KBM-7 (cell line): ENCODE results near the gene MYO16.

ENCODE experiments used
- DNase-seq: peaks from one replicate; pipeline ENCODE4 v3.0.0-alpha.2; 2015
- in situ Hi-C: fragments of 300-500 bp; cut with MboI; formaldehyde crosslinking; loops from 2 replicates; pipeline ENCODE4 v1.14.3; 2020; ENCODE audit warnings: low sequenced_read_pairs, low pct_unique_long_range_greater_than_20kb, mixed read lengths

The MYO16 gene

DNA sequence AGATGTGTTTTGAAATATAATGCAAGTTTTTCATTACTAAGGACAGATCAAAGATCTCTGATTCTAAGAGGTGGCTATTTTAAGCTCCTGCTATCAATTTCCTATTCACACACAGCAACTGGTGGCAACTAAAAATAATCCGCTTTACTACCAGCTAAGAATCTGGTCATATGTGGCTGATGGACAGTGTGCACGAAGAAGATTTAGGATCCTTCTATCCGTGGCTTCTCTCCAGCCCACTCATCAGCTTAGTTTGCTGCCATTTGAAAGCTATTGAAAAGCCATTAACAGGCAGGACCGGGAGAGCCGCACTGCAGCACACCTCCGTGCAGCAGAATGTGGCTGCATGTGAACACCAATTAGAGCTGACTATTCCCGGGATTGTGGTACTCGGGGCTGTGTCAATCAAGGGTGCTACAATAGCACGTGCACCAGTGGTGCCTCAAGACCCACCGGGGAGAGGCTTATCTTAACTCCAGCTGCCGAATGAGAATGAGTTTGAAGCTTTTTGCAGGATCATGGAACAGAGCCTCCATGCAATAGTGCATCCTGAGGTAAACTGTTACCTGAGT is at the start of gene MYO16:
Gene MYO16, plus strand, starts transcription at position 431 of the 572 bp plus-strand sequence. CDS start 234 bp downstream, outside the sequence.
- DNase-seq = no peak
- in situ Hi-C loops = no loop called here

DNA sequence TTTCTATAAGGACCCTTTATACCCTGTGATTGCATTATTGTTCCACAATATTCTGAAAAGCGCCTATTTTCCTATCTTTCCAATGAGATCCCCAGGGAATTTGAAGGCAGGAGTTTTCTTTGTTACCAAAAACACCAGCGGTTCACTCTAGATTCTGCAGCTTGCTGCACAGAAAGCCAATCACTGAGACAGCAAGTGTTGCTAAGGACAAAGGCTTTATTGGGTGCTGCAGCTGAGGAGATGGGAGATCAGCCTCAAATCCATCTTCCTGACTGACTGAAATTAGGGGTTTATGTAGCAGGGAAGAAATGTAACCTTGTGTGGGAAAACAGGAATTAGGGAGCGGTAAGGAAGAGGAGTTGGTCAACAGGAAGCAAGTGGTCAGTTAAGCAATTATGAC is 42.6 kb upstream of the MYO16 start:
- DNase-seq = no peak
- in situ Hi-C loops = no loop called here

DNA sequence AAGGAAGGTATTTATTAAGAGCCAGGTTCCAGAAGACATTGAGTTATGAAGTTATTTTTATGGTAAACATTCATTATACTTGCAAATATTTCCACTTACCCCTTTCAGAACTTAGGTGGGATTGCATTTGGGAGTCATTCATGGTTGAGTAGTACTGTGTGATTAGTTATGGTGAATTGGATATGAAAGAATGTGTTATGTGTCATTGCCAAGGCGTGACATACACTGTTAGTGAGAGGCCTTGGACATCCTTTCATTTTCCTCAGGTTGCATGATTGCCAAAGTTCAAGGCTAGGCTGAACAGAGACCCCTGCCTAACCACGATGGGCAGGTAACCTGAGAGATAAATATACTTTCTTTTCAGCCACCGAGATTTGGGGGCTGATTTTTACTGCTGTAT is 40.9 kb upstream of the MYO16 start:
- in situ Hi-C loops = no loop called here
- no peak for DNase-seq

DNA sequence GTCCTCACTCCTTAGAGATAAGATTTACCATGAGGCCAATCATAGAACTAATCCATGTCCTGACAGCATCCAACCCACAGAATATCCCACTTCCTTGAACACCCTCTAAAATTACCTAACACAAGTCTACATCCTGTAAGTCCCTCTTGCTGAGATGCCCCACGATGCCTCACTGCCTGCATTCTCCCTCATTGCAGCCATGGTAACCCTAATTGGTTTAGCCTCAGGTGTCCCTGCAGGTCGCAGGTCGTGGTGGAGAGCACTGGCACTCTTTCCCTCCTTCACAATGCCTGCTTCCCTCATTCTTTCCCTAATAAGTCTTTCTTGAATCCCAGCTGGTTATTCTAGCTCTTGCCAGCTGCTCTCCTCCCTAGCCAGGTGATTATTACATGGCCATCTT is 35.3 kb upstream of the MYO16 start:
- no peak for DNase-seq
- in situ Hi-C loops = no loop called here

DNA sequence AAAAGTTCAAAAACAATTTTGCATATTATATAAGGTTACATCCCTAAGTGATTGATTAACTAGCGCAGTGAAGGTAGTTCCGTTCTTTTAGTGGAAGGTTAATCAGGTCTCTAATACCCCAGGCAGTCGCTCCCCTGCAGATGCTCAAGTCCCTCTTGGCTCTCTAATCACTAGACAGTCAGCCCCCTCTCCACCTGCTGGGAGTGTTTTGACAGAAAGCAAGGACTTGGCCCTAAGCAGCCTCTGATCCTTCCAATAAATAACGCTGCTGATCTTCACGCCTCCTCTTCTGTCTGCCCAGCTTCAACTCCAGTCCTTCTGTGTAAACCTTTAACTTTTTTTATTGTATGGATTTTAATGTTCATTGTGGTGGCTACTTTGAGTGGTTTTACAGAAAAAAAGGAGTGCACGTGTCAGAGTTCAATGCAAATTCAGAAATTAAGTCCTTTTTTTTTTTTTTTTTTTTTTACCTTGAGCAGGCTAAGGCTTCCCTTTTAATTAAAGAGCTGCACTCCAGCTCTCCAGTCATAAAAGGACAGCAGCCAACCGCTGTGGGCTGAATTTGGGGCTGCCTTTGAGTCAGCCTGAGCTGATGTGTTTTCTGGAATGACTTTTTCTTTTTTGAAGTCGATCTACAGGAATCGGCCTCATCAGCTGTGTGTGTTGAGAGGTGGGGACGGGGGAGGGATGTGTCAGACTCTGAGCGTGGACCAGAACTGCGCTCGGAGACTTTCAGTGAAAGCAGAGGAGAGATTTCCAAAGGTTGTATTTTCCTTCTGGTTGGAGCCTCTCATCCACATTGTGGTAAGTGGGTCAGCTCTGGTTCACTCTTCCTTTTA is 33.8 kb upstream of the MYO16 start:
- in situ Hi-C loops = no loop called here
- DNase-seq = no peak

DNA sequence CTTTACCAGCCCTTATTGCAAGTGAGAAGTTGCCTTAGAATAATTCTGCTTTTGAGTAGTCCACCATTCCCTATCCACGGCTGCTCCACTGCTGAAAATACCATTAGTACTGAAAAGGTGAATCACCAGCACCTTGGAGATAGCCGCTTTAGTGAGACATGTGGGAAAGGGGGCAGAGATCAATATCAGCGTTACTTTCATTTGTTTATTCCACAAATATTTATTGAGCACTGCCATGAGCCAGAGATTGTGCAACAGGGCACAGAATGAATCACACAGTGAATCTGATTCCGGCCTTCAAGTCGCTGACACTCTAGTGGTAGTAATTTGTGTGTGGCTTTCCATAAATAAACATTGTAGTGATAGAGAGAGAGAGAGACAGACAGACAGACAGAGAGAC is 31.5 kb upstream of the MYO16 start:
- in situ Hi-C loops = no loop called here
- DNase-seq = no peak

DNA sequence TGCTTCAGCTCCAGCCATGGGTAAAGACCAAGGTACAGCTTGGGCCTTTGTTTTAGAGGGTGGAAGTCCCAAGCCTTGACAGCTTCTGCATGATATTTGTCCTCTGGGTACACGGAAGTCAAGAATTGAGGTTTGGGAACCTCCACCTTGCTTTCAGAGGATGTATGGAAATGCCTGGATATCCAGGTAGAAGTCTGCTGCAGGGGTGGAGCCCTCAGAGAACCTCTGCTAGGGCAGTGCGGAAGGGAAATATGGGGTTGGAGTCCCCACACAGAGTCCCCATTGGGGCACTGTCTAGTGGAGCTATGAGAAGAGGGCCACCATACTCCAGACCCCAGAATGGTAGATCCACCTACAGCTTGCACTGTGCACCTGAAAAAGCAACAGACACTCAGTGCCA is 23.0 kb upstream of the MYO16 start:
- in situ Hi-C loops = no loop called here
- DNase-seq = no peak

DNA sequence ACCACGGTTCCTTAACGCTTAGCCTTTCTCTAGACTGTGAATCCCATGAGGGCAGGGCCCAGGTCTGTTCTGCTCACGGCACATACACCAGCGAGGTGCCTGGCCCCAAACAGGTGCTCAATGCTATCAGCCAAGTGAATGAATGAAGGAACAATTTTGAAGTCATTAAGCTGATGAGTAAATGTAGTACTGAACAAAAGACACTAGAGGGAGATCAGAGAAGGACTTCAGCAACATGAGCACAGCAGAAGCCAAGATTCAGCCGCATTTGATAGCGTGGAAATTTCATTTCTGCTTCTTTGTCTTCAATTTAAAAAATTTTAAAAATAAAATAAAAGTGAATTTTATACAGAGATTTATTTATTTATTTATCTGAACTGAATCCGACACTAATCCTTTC is 20.1 kb upstream of the MYO16 start:
- in situ Hi-C loops = no loop called here
- DNase-seq = peak; percentile 39

DNA sequence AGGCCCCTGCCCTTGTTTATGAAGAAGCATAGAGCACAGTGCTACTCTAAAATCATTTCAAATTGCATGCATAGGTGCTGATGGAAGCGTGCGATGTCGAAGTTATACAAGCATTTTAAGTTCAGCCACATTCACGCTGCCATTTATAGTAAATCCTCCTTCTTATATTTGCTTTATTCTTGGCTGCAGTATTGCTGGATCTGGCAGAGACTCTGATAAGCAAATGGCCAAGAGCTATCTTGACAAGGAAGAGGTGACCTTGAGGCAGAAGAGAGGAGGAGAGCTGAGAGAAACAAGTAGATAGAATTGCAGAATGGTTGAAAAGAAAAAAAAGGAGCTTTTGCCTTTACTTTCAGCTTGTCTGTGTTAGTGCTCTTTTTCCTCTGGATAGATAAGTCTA is 18.9 kb upstream of the MYO16 start:
- in situ Hi-C loops = no loop called here
- DNase-seq = no peak

DNA sequence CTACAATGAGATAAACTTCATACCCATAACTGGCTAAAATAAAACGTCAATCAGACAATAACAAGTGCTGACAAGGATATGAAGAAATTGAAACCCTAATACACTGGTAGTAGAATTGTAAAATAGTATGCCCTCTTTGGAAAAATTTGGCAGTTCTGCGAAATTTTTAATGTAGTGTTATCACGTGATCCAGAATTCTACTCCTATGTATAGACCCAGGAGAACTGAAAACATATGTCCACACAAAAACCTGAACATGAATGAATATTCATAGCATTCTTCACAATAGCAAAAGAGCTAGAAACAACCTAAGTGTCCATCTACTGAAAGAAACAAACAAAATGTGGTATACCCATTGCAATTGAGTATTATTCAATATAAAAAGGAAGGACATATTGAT is 14.2 kb upstream of the MYO16 start:
- in situ Hi-C loops = no loop called here

DNA sequence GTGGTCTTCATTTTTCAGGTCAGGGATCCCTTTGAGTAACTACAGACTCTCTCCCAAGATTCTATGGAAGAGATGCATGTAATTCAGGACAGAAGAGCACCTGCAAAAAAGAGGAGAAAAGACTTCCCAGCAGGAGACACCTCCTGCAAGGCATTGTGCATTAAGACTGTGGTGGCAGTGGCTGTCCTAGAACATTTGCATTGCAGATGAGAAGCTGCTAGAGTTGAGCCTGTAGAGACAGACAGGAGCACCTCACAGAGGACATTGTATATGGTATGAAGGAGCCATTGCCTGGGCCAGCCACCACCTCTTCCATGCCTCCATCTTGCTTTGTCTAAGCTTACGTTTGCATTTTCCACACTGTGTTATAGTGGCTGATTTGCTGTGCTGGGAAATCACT is 11.2 kb upstream of the MYO16 start:
- DNase-seq = no peak
- in situ Hi-C loops = no loop called here

More for the DNA sequence above, 14.2 kb upstream of the MYO16 start:
- no peak for DNase-seq

DNA sequence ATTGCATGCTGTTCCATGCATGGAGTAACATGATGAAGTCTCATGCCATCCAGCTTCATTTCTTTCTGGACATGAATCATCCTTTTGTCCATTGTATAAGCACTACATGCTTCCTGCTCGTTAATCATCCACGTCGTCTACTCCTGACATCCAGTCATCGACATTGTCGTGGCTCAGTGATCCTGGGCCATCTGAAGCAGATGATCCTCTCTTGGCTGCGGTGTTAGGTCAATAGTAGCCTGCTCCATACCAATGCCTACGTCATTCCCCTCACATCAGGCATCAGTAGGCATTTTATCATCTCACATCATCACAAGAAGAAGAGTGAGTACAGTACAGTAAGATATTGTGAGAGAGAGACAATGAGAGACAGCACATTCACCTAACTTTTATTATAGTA is 7.9 kb upstream of the MYO16 start:
- in situ Hi-C loops = no loop called here
- DNase-seq = no peak

DNA sequence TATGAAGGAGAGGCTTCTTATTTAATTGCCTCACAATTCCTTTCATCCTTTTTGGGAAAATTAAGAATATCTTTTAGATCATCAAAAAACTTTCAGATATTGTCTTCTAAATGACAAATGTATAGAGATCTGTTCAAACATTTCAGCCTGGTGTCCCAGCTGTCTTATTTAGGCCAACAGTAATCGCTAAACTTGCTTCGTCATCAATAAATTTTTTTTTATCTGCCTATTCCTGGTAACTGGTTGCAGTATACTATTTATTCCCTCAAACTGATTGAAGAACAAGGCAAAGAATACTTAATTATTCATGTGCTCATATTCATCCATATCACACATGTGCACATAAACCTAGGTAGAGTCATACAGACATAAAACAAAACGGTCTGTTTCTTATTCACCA is 5.3 kb upstream of the MYO16 start:
- DNase-seq = no peak
- in situ Hi-C loops = no loop called here

DNA sequence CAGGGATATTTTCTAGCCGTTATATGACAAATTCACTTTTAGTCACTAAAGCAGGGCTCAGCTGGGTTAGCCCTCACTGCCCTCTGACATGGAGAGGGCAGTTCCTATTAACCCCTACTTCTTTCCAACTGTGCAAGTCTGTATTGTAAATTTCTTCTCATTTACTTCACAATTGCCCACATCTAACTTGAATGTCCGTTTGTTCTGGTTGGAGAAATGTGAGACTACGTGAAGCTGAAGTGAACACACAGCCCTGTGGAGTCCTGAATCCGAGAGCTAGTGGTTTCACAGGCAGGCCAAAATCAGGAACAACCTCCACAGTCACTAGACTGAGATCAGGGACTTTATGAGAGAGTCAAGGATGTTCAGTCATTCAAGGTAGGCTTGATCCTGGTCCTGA is 4.4 kb upstream of the MYO16 start:
- in situ Hi-C loops = no loop called here
- DNase-seq = no peak

DNA sequence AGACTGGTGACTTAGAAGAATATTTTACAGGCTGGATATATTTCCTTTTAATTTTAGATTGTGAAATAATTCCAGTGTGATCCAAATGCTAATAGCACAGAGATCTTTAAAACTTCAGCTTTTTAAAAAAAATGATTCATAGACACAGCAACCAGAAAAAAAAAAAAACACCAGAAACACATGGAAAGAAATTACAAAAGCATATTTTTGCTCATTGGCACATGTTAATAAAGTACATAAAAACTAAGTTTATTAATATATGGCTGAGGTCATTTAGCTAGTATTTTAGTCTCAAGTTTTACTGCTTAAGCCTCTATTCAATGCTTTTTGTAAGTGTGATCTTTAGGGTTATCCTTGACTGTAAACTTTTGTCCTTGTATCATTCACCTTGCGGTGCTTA is 577 bp downstream of the MYO16 start:
- in situ Hi-C loops = no loop called here

DNA sequence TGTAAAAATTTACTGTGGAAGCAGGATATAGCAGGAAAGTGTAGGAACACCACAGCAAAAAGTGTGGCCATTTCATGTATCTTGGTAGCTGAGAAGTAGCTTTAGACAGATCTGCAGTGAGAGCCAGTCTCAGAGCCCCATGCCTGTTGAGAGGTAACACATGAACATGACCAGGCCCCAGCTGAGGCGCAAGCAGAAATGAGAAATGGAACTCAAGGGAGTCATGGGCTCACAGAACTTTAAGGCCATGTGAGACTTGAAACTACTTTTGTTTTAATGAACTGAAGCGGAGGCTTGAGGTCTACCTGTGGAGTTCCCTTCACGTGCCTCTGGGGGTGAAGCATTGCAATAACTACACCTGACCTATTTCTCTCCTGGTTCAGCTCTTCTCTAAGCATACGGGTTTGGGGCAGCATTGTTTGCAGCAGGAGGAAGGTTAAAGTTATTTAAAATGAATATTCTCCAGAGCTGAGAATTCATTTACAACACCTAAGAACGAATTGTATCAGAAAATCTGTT is 3.3 kb downstream of the MYO16 start:
- in situ Hi-C loops = no loop called here

More for the DNA sequence above, 577 bp downstream of the MYO16 start:
- no peak for DNase-seq

DNA sequence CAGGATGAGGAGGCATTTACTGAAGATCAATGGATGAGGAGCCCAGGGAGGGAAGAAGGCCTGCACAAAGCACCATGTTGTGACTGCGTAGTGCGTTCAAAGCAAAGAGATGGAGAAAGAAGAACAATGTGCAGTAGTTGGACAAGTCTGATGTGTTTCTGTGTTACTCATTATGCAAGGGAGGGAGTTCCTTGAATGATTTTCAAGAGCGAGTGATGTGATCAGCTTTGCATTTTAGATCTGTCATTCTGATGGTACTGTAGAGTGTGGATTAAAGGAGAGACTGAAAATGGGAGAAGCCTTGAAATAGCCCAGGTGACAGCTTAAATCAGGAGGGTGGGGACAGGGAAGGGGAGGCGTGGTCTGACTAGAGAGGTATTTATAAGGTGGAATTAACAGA is 9.5 kb downstream of the MYO16 start:
- no peak for DNase-seq
- in situ Hi-C loops = no loop called here

More for the DNA sequence above, 3.3 kb downstream of the MYO16 start:
- DNase-seq = no peak

DNA sequence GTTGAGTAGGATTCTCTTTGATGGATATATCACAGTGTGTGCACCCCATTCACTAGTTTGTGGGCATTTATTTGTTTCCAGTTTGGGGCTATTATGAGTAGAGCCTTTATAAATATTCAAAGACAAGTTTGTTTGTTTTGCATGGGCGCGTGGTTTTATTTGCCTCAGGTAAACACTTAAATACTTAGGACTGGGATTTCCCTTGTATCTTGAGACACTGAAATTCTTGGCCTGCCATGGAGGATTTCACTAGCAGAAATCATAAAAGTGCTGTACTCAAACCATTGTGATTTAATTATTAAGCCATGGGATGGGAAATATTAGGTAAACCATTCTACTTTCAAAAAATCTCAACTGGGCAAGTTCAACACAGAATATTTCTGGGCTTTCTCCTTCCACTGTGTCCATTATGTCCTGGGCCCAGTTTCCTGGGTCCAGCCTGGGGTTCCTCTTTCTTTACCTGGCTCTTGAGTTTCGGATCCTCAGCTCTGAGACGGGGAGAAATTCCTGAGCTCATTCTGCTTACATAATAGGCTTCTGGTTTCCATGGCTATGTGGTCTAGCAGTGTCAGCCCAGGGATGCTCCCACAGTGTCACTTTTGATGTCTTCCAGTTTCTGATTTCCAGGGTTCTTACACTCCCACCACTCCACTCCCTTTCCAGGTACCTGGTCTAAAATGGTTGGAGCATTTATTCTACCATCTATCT is 14.4 kb downstream of the MYO16 start:
- no peak for DNase-seq
- in situ Hi-C loops = no loop called here

DNA sequence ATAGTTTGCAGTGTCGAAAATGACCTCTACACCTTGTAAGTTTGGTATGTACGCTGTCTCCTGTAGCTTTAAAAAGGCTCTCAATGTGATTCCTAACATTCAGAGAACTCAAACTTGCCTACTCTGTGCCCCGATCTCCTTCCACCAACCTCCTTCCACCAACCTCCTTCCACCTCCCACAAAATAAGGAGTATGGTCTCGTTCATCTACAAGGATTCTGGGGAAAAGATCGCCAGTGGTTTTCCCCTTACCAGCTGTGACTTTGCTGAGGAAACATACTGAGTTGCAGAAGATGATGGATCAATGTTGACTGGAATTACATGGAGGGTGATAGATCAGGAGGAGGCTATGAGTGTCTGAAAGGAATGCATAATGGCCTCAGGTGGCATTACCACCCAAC is 16.0 kb downstream of the MYO16 start:
- in situ Hi-C loops = no loop called here
- DNase-seq = no peak

DNA sequence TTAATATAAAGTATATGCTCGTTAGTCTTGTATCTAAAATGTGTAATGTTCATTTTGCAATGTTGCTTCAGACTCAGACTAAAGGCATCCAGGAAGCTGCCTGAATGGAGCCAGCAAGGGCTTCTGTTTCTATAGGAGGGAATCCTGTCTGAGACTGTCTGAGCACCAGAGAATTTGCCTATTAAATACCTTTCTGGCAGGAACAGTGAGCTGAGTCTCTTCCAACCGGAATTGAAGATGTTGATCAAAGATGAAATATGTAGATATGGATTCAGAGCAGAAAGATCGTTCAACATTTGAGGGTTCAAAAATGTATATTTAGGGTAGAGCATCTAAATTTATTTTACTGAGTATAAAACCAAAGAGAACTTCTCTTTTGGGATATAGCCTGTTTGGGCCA is 20.9 kb downstream of the MYO16 start:
- DNase-seq = no peak
- in situ Hi-C loops = no loop called here
